Ovary (tissue), 3 donors: ENCODE data around the gene FRY.

Source experiments
- EP300 ChIP-seq: sonication (generic); formaldehyde crosslinking; IDR thresholded peaks from one replicate; pipeline ENCODE4 v1.6.1; 2017; ENCODE audit warnings: antibody characterized with exemption
- POLR2A ChIP-seq: fragments of 450-650 bp; IDR thresholded peaks from one replicate; pipeline ENCODE4 v1.6.1; 2017; ENCODE audit warnings: antibody characterized with exemption, mild to moderate bottlenecking, moderate library complexity
- TF ChIP-seq, protein P1 (sequence below), 3 donors: fragments of 450-650 bp in 2 of 3; fragments of 200-600 bp in 1 of 3; IDR thresholded peaks; one replicate each; pipeline versions ENCODE4 v1.5.1 to v1.8.0; 2016 to 2022; ENCODE audit warnings: antibody characterized with exemption in 3 of 3, mild to moderate bottlenecking in 1 of 3
- donor health status: DM: no; HTN: no; CAD: no.

GRCh38 chr13:32176696-32177095 is 145.1 kb downstream of the FRY start:
- TF ChIP-seq, protein P1, sequence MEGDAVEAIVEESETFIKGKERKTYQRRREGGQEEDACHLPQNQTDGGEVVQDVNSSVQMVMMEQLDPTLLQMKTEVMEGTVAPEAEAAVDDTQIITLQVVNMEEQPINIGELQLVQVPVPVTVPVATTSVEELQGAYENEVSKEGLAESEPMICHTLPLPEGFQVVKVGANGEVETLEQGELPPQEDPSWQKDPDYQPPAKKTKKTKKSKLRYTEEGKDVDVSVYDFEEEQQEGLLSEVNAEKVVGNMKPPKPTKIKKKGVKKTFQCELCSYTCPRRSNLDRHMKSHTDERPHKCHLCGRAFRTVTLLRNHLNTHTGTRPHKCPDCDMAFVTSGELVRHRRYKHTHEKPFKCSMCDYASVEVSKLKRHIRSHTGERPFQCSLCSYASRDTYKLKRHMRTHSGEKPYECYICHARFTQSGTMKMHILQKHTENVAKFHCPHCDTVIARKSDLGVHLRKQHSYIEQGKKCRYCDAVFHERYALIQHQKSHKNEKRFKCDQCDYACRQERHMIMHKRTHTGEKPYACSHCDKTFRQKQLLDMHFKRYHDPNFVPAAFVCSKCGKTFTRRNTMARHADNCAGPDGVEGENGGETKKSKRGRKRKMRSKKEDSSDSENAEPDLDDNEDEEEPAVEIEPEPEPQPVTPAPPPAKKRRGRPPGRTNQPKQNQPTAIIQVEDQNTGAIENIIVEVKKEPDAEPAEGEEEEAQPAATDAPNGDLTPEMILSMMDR (IDR thresholded peaks at IDR 0.05), result no peak
- TF ChIP-seq POLR2A (no peak), EP300 (no peak)
